Activated T-helper 2 cell treated with anti-CD3 and anti-CD28 coated beads, Interferon-gamma antibody, Interleukin-2, Interleukin-4, amounts not matched to agents 10 μg/mL and 5 μg/mL and 100 μg/mL, durations not matched to agents 14 hours and 24 hours and 36 hours (primary cell): Measurements from ENCODE around the gene RGS13. TPM values are rescaled to one million over a fixed set of nuclear protein-coding genes. Genes with fewer than 3 reads are reported as not detected.

ENCODE experiments used
- DNase-seq: peaks from one replicate; pipeline ENCODE4 v3.0.0; 2021; ENCODE audit warnings: low spot score
- H3K27ac Mint-ChIP-seq: one replicate; pipeline ENCODE4 v1.8.0; 2021; ENCODE audit warnings: mixed read lengths
- H3K27me3 Mint-ChIP-seq: one replicate; pipeline ENCODE4 v1.8.0; 2021; ENCODE audit warnings: low read depth, mixed read lengths
- H3K36me3 Mint-ChIP-seq: one replicate; pipeline ENCODE4 v1.8.0; 2021; ENCODE audit warnings: low read depth, mixed read lengths
- H3K4me1 Mint-ChIP-seq: one replicate; pipeline ENCODE4 v1.8.0; 2021; ENCODE audit warnings: low read depth, mixed read lengths
- H3K4me3 Mint-ChIP-seq: one replicate; pipeline ENCODE4 v1.8.0; 2021; ENCODE audit warnings: low read depth, mild to moderate bottlenecking, moderate library complexity, mixed read lengths
- H3K9me3 Mint-ChIP-seq: one replicate; pipeline ENCODE4 v1.8.0; 2021; ENCODE audit warnings: mixed read lengths
- intact Hi-C: fragments of 100-400 bp; cut with micrococcal nuclease; formaldehyde crosslinking; loops from one replicate; pipeline ENCODE4 v1.15.1; 2023
- total RNA-seq: library from RNA; stranded (reverse); gene quantifications from 2 replicates; pipeline ENCODE4 v1.2.3, GENCODE V29; 2022

RGS13 gene
- total RNA-seq, 1 donor from 2014 or later = not detected

DNA sequence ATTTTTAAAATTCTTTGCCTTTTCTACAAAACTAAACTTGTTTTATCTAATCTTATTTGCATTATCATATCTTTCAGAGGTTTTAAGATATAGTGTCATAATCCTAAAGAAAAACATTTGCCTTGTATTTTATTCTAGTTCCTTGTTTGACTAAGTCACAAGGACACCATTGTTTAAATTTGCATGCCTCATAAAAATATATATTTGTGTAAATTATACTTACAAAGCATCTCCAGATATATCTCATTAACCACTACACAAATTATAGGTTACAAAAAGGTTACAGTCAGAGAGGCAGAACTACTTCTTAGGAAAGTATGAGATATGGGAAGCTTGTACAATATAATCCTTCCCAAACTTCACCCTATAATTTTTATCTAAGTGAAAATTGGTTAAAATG is 4.2 kb upstream of the RGS13 start:
- Mint-ChIP-seq H3K9me3 (no peaks in the 10 kb centered on the region), H3K27me3 (peaks cover 24% of the 10 kb centered on the region), H3K4me3 (no peak overlapping the region), H3K4me1 (no peaks in the 10 kb centered on the region), H3K36me3 (no peaks in the 10 kb centered on the region), H3K27ac (no peak overlapping the region)
- no peak for DNase-seq
- intact Hi-C loops = no loop called here

DNA sequence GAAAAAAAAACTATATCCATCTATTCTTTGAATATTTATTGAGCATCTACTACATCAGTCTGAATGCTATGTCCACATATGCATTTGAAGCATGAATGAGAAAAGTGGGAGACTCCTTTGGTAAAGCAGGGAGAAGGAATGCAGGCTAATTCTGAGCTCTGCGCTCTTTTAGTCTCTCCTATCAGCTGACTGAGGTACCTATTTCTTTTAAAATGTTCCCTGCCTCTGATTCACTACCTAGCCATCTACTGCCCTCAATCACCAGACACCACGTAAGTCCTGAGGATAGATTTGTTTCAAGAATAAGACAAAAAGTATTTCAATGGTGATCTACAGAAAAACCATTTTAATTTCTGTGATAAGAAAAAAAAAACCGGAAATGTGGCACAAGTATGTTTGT is 3.8 kb upstream of the RGS13 start:
- Mint-ChIP-seq H3K9me3 (no peaks in the 10 kb centered on the region), H3K36me3 (no peaks in the 10 kb centered on the region), H3K4me3 (no peak overlapping the region), H3K27me3 (peaks cover 24% of the 10 kb centered on the region), H3K27ac (no peak overlapping the region), H3K4me1 (no peaks in the 10 kb centered on the region)
- intact Hi-C loops = no loop called here
- DNase-seq = no peak

- intact Hi-C loops = no loop called here
- Mint-ChIP-seq H3K36me3 (no peaks in the 10 kb centered on the region), H3K4me1 (no peaks in the 10 kb centered on the region), H3K27ac (no peak overlapping the region), H3K4me3 (no peak overlapping the region), H3K27me3 (peaks cover 24% of the 10 kb centered on the region), H3K9me3 (no peaks in the 10 kb centered on the region)
- no peak for DNase-seq
These were observed 3.1 kb upstream of the RGS13 start for GRCh38 chr1:192632641-192633532.

GRCh38 chr1:192633533-192634253 is 2.3 kb upstream of the RGS13 start:
- H3K27me3 Mint-ChIP-seq = peaks cover 24% of the 10 kb centered on the region
- H3K9me3 Mint-ChIP-seq = no peaks in the 10 kb centered on the region
- H3K36me3 Mint-ChIP-seq = no peaks in the 10 kb centered on the region
- H3K27ac Mint-ChIP-seq = no peak overlapping the region
- no peak for DNase-seq
- H3K4me1 Mint-ChIP-seq = no peaks in the 10 kb centered on the region
- no peak overlapping the region for H3K4me3 Mint-ChIP-seq
- intact Hi-C loops = no loop called here

DNA sequence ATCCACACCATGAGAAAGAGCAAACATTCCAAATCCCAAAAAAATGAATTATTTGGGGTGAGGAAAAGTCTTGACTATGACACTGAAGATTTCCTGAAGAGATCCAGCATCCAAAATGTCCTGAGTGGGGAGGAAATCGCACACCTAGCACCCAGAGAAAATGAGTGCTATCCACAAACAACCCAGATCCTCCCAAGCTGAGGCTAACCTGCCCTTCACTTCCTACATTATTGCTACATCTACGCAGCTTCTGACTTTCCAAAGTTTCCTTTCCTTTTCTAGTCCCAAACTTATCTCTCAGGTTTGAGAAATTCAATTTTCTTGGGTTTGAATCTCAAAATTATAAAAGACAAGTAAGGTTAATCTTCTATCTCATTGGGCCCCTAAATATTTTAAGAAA is 906 bp upstream of the RGS13 start:
- no peak overlapping the region for H3K27ac Mint-ChIP-seq
- intact Hi-C loops = no loop called here

GRCh38 chr1:192639607-192640368 is 3.8 kb downstream of the RGS13 start:
- peaks cover 11% of the 10 kb centered on the region for H3K4me1 Mint-ChIP-seq
- intact Hi-C loops = loop anchor here (2.0 to 10.0 kb wide), 2 partner anchors 63 to 165 kb away; partner anchors contain the start of gene RGS2
- no peak for DNase-seq
- H3K27ac Mint-ChIP-seq = peak overlapping the region; percentile 39
- no peaks in the 10 kb centered on the region for H3K36me3 Mint-ChIP-seq
- peaks cover 7% of the 10 kb centered on the region for H3K27me3 Mint-ChIP-seq
- no peak overlapping the region for H3K4me3 Mint-ChIP-seq
- no peaks in the 10 kb centered on the region for H3K9me3 Mint-ChIP-seq

More for the DNA sequence above, 906 bp upstream of the RGS13 start:
- Mint-ChIP-seq H3K36me3 (no peaks in the 10 kb centered on the region), H3K4me1 (peaks cover 9% of the 10 kb centered on the region), H3K9me3 (no peaks in the 10 kb centered on the region), H3K4me3 (no peak overlapping the region), H3K27me3 (peaks cover 24% of the 10 kb centered on the region)
- no peak for DNase-seq

DNA sequence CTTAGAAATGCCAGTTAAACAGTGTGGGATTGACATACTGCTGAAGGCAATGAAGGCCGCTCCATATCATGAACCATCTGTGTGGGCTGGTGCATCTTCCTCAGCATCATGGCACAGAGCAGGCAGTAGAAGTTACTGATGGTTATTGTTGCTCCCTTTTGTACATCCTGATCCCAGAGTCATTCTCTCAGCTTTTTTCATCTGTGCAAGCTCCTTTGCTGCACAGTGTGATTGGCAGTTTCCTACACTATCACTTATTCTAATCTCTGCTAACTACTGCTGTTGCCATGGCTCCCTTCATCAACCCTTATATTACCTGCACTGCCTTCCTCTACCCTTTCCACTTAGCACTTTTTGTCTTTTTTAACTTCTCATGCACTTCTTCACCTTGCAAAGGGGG is 16.2 kb downstream of the RGS13 start:
- no peak overlapping the region for H3K4me3 Mint-ChIP-seq
- no peaks in the 10 kb centered on the region for H3K36me3 Mint-ChIP-seq
- H3K27me3 Mint-ChIP-seq = peaks cover 4% of the 10 kb centered on the region
- H3K27ac Mint-ChIP-seq = no peak overlapping the region
- intact Hi-C loops = no loop called here
- peaks cover 1% of the 10 kb centered on the region for H3K4me1 Mint-ChIP-seq
- no peaks in the 10 kb centered on the region for H3K9me3 Mint-ChIP-seq
- DNase-seq = no peak

DNA sequence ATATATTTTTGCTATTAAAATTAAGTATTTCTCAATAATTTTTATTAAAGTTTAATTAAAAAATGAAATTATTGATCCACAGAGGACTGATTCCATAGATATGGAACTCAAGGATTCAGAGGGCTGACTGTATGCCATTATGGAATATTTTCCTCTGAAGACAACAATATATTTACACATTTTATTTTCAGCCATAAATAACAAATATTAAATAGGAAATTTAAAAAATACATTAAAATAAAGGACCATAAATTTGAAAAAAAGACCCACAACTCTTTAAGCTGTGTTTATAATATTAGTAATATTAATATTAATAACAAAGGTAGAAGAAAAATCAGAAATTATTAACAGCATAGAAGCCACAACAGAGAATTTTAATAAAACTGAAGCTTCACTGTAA is 18.2 kb downstream of the RGS13 start:
- Mint-ChIP-seq H3K4me3 (no peak overlapping the region), H3K4me1 (peaks cover 1% of the 10 kb centered on the region)
- intact Hi-C loops = no loop called here

GRCh38 chr1:192654591-192655251 is 18.8 kb downstream of the RGS13 start:
- no peaks in the 10 kb centered on the region for H3K9me3 Mint-ChIP-seq
- no peaks in the 10 kb centered on the region for H3K27me3 Mint-ChIP-seq
- no peak overlapping the region for H3K4me3 Mint-ChIP-seq
- no peaks in the 10 kb centered on the region for H3K36me3 Mint-ChIP-seq
- intact Hi-C loops = no loop called here
- H3K27ac Mint-ChIP-seq = no peak overlapping the region
- DNase-seq = no peak
- peaks cover 1% of the 10 kb centered on the region for H3K4me1 Mint-ChIP-seq

More for the DNA sequence above, 18.2 kb downstream of the RGS13 start:
- Mint-ChIP-seq H3K9me3 (no peaks in the 10 kb centered on the region), H3K27me3 (peaks cover 2% of the 10 kb centered on the region), H3K36me3 (no peaks in the 10 kb centered on the region), H3K27ac (no peak overlapping the region)
- DNase-seq = no peak

- Mint-ChIP-seq H3K27ac (no peak overlapping the region), H3K4me3 (no peak overlapping the region), H3K36me3 (no peaks in the 10 kb centered on the region), H3K9me3 (no peaks in the 10 kb centered on the region), H3K4me1 (peaks cover 1% of the 10 kb centered on the region), H3K27me3 (no peaks in the 10 kb centered on the region)
- DNase-seq = no peak
- intact Hi-C loops = no loop called here
These were observed 21.8 kb downstream of the RGS13 start for GRCh38 chr1:192657760-192658159.

DNA sequence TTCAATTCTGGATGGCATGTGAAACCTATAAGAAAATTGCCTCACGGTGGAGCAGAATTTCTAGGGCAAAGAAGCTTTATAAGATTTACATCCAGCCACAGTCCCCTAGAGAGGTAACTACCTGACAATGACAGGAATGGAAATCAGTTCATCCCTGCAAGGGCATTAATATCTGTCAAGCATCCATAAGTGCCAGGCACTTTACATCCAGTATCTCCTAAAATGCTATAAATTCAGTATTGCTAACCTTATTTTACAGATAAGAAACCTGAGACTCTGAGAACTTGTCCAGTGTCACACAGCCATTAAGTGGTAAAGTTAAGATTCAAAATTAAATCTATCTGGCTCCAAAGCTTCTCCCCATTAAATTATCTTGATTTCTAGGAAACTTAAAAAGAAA is 22.3 kb downstream of the RGS13 start:
- intact Hi-C loops = no loop called here
- Mint-ChIP-seq H3K27ac (no peak overlapping the region), H3K9me3 (no peaks in the 10 kb centered on the region), H3K27me3 (no peaks in the 10 kb centered on the region), H3K4me3 (no peak overlapping the region), H3K36me3 (no peaks in the 10 kb centered on the region), H3K4me1 (peaks cover 1% of the 10 kb centered on the region)
- DNase-seq = no peak

DNA sequence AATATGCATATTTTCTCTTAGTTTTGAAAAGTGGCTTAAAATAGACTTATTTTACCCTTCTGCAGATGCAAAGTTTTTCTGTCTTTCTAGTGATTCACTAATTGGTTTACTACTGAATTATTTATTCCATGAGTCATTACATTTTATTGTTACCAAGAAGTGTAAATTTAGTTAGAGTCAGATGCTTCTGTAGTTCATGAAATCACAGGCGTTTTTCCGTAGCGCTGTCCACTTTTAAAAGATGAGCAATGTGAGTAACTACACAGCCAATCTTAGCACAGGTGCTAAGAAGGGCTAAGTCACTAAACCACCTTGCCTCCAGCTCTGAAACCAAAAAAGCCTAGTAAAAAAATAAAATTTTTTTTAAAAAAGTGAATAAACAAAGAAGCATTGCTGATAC is 24.7 kb downstream of the RGS13 start:
- intact Hi-C loops = no loop called here
- Mint-ChIP-seq H3K4me3 (no peak overlapping the region), H3K9me3 (no peaks in the 10 kb centered on the region), H3K27ac (no peak overlapping the region), H3K27me3 (no peaks in the 10 kb centered on the region), H3K36me3 (no peaks in the 10 kb centered on the region), H3K4me1 (no peaks in the 10 kb centered on the region)
- no peak for DNase-seq
